Fibroblast of lung (primary cell): ENCODE data around the gene UQCR10. TPM values are rescaled to one million over a fixed set of nuclear protein-coding genes. Genes with fewer than 3 reads are reported as not detected.

Experiments used
- DNase-seq, 2 donors: peaks; one replicate each; pipeline versions ENCODE4 v3.0.0 to v3.0.0-alpha.2; 2010; ENCODE audit warnings: low read depth in 2 of 2
- H2AFZ ChIP-seq: 2 replicates; pipeline ENCODE4 v1.5.1; 2012; ENCODE audit warnings: low read length, control low read depth, inconsistent platforms
- H3K27ac ChIP-seq: 2 replicates; pipeline ENCODE4 v1.5.1; 2011; ENCODE audit warnings: low read length, control low read depth; ENCODE audit not compliant: insufficient read depth
- H3K27me3 ChIP-seq: 2 replicates; pipeline ENCODE4 v1.5.1; 2011; ENCODE audit warnings: mild to moderate bottlenecking, low read length; ENCODE audit not compliant: control insufficient read depth, insufficient read depth
- H3K36me3 ChIP-seq: 2 replicates; pipeline ENCODE4 v1.5.1; 2011; ENCODE audit warnings: low read length; ENCODE audit not compliant: control insufficient read depth, insufficient read depth
- H3K4me1 ChIP-seq: 2 replicates; pipeline ENCODE4 v1.5.1; 2011; ENCODE audit warnings: low read length; ENCODE audit not compliant: control insufficient read depth, insufficient read depth; ENCODE audit errors: extremely low read depth
- H3K4me2 ChIP-seq: 2 replicates; pipeline ENCODE4 v1.5.1; 2011; ENCODE audit warnings: low read length, control low read depth; ENCODE audit not compliant: insufficient read depth; ENCODE audit errors: extremely low read depth
- H3K4me3 ChIP-seq, 4 experiments: fragments of 200-600 bp in 1 of 4; sonication (generic) in 1 of 4; replicated peaks in 1 of 4; 2 replicates each; pipeline ENCODE4 v1.5.1; 2011 to 2016; ENCODE audit warnings: low read length in 4 of 4, low read depth in 3 of 4, mild to moderate bottlenecking in 3 of 4, control low read depth in 2 of 4, inconsistent platforms in 1 of 4, mixed read lengths in 1 of 4; ENCODE audit not compliant: insufficient read depth in 1 of 4; ENCODE audit errors: control extremely low read depth in 1 of 4
- H3K79me2 ChIP-seq: 2 replicates; pipeline ENCODE4 v1.5.1; 2012; ENCODE audit warnings: mild to moderate bottlenecking, low read length, inconsistent platforms; ENCODE audit not compliant: control insufficient read depth, insufficient read depth
- H3K9ac ChIP-seq: 2 replicates; pipeline ENCODE4 v1.5.1; 2011; ENCODE audit warnings: mild to moderate bottlenecking, low read length, control low read depth; ENCODE audit not compliant: insufficient read depth
- H3K9me3 ChIP-seq: 2 replicates; pipeline ENCODE4 v1.5.1; 2012; ENCODE audit warnings: low read depth, low read length; ENCODE audit not compliant: control insufficient read depth, insufficient read depth
- H4K20me1 ChIP-seq: 2 replicates; pipeline ENCODE4 v1.5.1; 2011; ENCODE audit warnings: low read length; ENCODE audit not compliant: control insufficient read depth, insufficient read depth; ENCODE audit errors: extremely low read depth
- EZH2 ChIP-seq: IDR thresholded peaks from 2 replicates; pipeline ENCODE4 v1.5.1; 2012; ENCODE audit warnings: low read length, control low read depth, mild to moderate bottlenecking; ENCODE audit errors: missing control alignments
- polyA plus RNA-seq, 2 donors: library from polyadenylated mRNA; depleted of rRNA in 1 of 2; stranded (reverse) in 1 of 2; unstranded in 1 of 2; fragments of >200 nt; gene quantifications; 2 replicates each; pipeline ENCODE4 v1.2.1, GENCODE V29; 2011 to 2012; ENCODE audit warnings: missing spikeins in 1 of 2
- total RNA-seq: library from RNA; depleted of rRNA; stranded (reverse); fragments of >200 nt; gene quantifications from 2 replicates; pipeline ENCODE4 v1.2.1, GENCODE V29; 2014
- TF ChIP-seq, protein P1 (sequence below), 2 donors: IDR thresholded peaks in 1 of 2; conservative IDR thresholded peaks in 1 of 2; 1 replicate in 1 of 2; 2 replicates in 1 of 2; pipeline ENCODE4 v1.5.1; 2011 to 2012; ENCODE audit warnings: low read length in 2 of 2, control low read depth in 1 of 2, inconsistent platforms in 1 of 2, low read depth in 1 of 2, mild to moderate bottlenecking in 1 of 2

The UQCR10 gene
- total and polyA plus RNA-seq, 2 donors (not counting 1 experiment from before 2014, with no cell fraction given): 112 to 117 TPM

DNA sequence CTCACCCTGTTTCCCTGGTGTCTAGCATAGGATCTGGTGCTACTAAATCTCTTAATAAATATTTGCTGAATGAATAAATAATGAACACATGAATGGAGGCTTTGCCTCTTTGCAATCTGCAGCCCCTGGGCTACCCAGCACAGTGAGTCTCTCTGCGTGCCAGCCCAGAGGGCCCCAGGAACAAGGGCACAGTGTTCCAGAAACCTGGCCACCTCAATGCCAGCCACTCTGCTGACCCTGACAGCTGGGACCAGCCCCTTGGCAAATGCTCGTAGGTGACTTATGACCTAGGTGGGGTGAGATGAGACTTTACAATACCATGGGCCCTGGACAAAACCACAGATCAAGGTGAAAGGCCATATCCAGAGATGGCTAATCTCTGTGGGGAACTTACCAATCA, 31.6 kb downstream of the UQCR10 start:
- Histone ChIP-seq H3K9me3 (no peaks in the 10 kb centered on the region), H3K4me3 (no peak overlapping the region), H3K36me3 (peaks cover 13% of the 10 kb centered on the region), H3K4me1 (peaks cover 14% of the 10 kb centered on the region), H2AFZ (no peak overlapping the region), H3K4me2 (peak overlapping the region; percentile 30), H3K27ac (peak overlapping the region; percentile 33), H3K27me3 (no peaks in the 10 kb centered on the region), H4K20me1 (no peaks in the 10 kb centered on the region), H3K9ac (no peak overlapping the region), H3K79me2 (no peaks in the 10 kb centered on the region)
- TF ChIP-seq, protein P1, sequence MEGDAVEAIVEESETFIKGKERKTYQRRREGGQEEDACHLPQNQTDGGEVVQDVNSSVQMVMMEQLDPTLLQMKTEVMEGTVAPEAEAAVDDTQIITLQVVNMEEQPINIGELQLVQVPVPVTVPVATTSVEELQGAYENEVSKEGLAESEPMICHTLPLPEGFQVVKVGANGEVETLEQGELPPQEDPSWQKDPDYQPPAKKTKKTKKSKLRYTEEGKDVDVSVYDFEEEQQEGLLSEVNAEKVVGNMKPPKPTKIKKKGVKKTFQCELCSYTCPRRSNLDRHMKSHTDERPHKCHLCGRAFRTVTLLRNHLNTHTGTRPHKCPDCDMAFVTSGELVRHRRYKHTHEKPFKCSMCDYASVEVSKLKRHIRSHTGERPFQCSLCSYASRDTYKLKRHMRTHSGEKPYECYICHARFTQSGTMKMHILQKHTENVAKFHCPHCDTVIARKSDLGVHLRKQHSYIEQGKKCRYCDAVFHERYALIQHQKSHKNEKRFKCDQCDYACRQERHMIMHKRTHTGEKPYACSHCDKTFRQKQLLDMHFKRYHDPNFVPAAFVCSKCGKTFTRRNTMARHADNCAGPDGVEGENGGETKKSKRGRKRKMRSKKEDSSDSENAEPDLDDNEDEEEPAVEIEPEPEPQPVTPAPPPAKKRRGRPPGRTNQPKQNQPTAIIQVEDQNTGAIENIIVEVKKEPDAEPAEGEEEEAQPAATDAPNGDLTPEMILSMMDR (conservative IDR thresholded peaks at IDR 0.05 in 1 of 2, IDR thresholded peaks at IDR 0.05 in 1 of 2; ENCODE audit: low read depth in 1 of 2, low read length in 2 of 2): no peak
- TF ChIP-seq EZH2: no peak
- no peak for DNase-seq

GRCh38 chr22:29799217-29799680, 32.1 kb downstream of the UQCR10 start:
- Histone ChIP-seq H2AFZ (no peak overlapping the region), H3K4me2 (peak overlapping the region; percentile 30), H3K4me3 (no peak overlapping the region), H3K27me3 (no peaks in the 10 kb centered on the region), H3K27ac (peak overlapping the region; percentile 33), H3K79me2 (no peaks in the 10 kb centered on the region), H4K20me1 (no peaks in the 10 kb centered on the region), H3K9me3 (no peaks in the 10 kb centered on the region), H3K36me3 (peaks cover 15% of the 10 kb centered on the region), H3K4me1 (peaks cover 14% of the 10 kb centered on the region), H3K9ac (no peak overlapping the region)
- peak; percentile 95 to 97 for DNase-seq
- TF ChIP-seq, protein P1 (conservative IDR thresholded peaks at IDR 0.05 in 1 of 2, IDR thresholded peaks at IDR 0.05 in 1 of 2; ENCODE audit: low read depth in 1 of 2, low read length in 2 of 2): no peak
- no peak for TF ChIP-seq EZH2

DNA sequence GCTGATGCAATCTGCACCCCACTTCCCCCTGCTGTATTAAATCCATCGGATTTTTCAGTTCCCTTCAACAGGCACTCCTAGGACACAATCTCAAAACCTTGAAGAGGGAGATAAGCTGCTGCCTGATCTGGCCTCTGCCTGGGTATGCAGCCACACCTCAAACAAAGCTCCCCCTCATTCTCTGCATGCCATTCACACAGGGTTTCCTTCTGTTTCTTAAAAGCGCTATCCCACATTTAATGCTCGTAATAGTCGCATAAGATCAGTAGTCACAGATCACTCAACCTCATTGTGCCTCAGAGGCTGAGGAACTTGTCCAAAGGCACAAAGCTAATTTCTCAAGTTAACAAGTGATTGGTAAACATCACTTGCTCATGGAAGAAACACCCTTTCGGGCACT, 34.0 kb downstream of the UQCR10 start:
- no peaks in the 10 kb centered on the region for H3K27me3 ChIP-seq
- no peaks in the 10 kb centered on the region for H4K20me1 ChIP-seq
- no peak overlapping the region for H2AFZ ChIP-seq
- H3K4me2 ChIP-seq: no peak overlapping the region
- no peaks in the 10 kb centered on the region for H3K9me3 ChIP-seq
- no peak for DNase-seq
- no peak overlapping the region for H3K27ac ChIP-seq
- no peak overlapping the region for H3K4me3 ChIP-seq
- TF ChIP-seq EZH2: no peak
- TF ChIP-seq, protein P1 (conservative IDR thresholded peaks at IDR 0.05 in 1 of 2, IDR thresholded peaks at IDR 0.05 in 1 of 2; ENCODE audit: low read depth in 1 of 2, low read length in 2 of 2): no peak
- peaks cover 28% of the 10 kb centered on the region for H3K36me3 ChIP-seq
- no peak overlapping the region for H3K9ac ChIP-seq
- peaks cover 14% of the 10 kb centered on the region for H3K4me1 ChIP-seq
- no peaks in the 10 kb centered on the region for H3K79me2 ChIP-seq
